Measurements from ENCODE around the gene ARHGAP19. TPM values are rescaled to one million over a fixed set of nuclear protein-coding genes. Genes with fewer than 3 reads are reported as not detected.

Gene ARHGAP19
- total and polyA plus RNA-seq, 2 donors (not counting 3 experiments of a cell fraction or from before 2014, with no cell fraction given) = 6.8 to 20.0 TPM

DNA sequence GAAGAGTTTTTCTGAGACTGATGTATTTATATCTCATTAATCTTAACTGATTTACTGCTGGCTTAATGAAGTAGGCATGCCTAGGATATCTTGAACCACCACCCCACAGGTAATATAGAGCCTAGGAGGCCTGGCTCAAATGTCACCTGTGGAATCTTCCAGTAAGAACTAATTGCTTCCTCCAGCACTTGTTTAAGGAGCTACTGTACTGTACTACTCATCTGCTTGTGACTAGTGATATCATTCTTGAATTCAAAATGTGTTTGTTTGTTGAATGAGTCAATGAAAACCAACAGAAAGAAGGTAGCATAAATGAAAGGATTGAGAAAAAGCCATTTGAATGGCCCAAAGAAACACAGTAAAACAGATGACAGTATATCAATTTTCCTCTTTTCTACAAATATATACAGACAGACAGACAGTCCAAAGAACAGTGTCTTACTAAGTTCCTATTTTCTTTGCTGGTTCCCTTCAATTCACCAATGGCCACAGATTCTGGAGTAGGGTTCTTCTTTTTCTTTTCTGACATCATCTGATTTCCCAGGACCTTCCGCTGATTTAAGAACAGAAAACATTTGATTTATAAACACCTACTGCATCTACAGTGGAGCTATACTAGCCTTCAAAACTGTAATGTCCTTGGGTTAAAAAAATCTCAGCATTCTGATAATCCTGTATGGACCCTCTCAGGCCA is 63.0 kb downstream of the ARHGAP19 start:
- FAIRE-seq = no peak
- H3K9ac ChIP-seq (replicated peaks; ENCODE audit: extremely low read depth, insufficient read depth, low read length) = no peak overlapping the region
- TF ChIP-seq EZH2 (IDR thresholded peaks at IDR 0.05; ENCODE audit: borderline replicate concordance, low read depth, low read length, severe bottlenecking) = no peak
- TF ChIP-seq, protein P1, sequence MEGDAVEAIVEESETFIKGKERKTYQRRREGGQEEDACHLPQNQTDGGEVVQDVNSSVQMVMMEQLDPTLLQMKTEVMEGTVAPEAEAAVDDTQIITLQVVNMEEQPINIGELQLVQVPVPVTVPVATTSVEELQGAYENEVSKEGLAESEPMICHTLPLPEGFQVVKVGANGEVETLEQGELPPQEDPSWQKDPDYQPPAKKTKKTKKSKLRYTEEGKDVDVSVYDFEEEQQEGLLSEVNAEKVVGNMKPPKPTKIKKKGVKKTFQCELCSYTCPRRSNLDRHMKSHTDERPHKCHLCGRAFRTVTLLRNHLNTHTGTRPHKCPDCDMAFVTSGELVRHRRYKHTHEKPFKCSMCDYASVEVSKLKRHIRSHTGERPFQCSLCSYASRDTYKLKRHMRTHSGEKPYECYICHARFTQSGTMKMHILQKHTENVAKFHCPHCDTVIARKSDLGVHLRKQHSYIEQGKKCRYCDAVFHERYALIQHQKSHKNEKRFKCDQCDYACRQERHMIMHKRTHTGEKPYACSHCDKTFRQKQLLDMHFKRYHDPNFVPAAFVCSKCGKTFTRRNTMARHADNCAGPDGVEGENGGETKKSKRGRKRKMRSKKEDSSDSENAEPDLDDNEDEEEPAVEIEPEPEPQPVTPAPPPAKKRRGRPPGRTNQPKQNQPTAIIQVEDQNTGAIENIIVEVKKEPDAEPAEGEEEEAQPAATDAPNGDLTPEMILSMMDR (IDR thresholded peaks at IDR 0.05; ENCODE audit: extremely low read depth in 1 of 2, insufficient read depth in 1 of 2, low read depth in 1 of 2, low read length in 2 of 2) = no peak
- TF ChIP-seq FOS (IDR thresholded peaks at IDR 0.05; ENCODE audit: borderline replicate concordance, insufficient read depth, low read length) = no peak
- TF ChIP-seq, protein P2, sequence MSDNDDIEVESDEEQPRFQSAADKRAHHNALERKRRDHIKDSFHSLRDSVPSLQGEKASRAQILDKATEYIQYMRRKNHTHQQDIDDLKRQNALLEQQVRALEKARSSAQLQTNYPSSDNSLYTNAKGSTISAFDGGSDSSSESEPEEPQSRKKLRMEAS (IDR thresholded peaks at IDR 0.05; ENCODE audit: insufficient read depth, insufficient read length) = no peak
- no peak for TF ChIP-seq POLR2A (IDR thresholded peaks at IDR 0.05; ENCODE audit: low read depth, low read length)
- no peak for TF ChIP-seq GATA2 (IDR thresholded peaks at IDR 0.05; ENCODE audit: insufficient read depth, insufficient read length, low read depth, low read length)
- TF ChIP-seq MYC (IDR thresholded peaks at IDR 0.05; ENCODE audit: low read depth, low read length) = no peak
- TF ChIP-seq JUN (IDR thresholded peaks at IDR 0.05; ENCODE audit: borderline replicate concordance, insufficient read depth, insufficient read length, low read depth) = no peak
- TF ChIP-seq POLR2AphosphoS5 (IDR thresholded peaks at IDR 0.05; ENCODE audit: insufficient read depth, low read depth, low read length) = no peak
- no peak overlapping the region for H3K4me2 ChIP-seq (ENCODE audit: insufficient read depth, low read length)
- no peak overlapping the region for H2AFZ ChIP-seq (ENCODE audit: low read depth, low read length)
- H3K27ac ChIP-seq (ENCODE audit: insufficient read depth, low read depth, low read length) = no peak overlapping the region
- H3K9me1 ChIP-seq (replicated peaks; ENCODE audit: control insufficient read depth, extremely low read depth, insufficient read depth, low read length) = no peaks in the 10 kb centered on the region
- H3K79me2 ChIP-seq (ENCODE audit: control insufficient read depth, insufficient read depth, low read length) = no peaks in the 10 kb centered on the region
- no peak for DNase-seq (ENCODE audit: low read depth, low spot score)
- no peaks in the 10 kb centered on the region for H3K9me3 ChIP-seq (replicated peaks; ENCODE audit: control insufficient read depth, insufficient read depth, low read length)
- peaks cover 4% of the 10 kb centered on the region for H3K4me1 ChIP-seq (ENCODE audit: control insufficient read depth, extremely low read depth, insufficient read depth, low read length)
- intact Hi-C loops (cut with micrococcal nuclease) (no loop called here), dilution Hi-C loops (cut with MboI; ENCODE audit: extremely low pct_ligation_motif_present, low sequenced_read_pairs) (no loop called here)
- ChIA-PET POLR2A (interaction anchor here (1.0 kb wide), 1 partner anchor 11 kb away, joined by 4 read pairs; no protein-coding TSS in a partner anchor), CTCF (interaction anchor here (1.1 to 2.1 kb wide), 4 partner anchors 19 to 192 kb away, joined by 3 to 11 read pairs (median 5); no protein-coding TSS in a partner anchor)
- no peaks in the 10 kb centered on the region for H3K27me3 ChIP-seq (ENCODE audit: control insufficient read depth in 2 of 2, insufficient read depth in 2 of 2, low read length in 2 of 2)
- peaks cover 0 to 2% of the 10 kb centered on the region in 2 experiments for H3K36me3 ChIP-seq (ENCODE audit: control insufficient read depth in 2 of 2, extremely low read depth in 1 of 2, insufficient read depth in 2 of 2, low read length in 2 of 2)
- H4K20me1 ChIP-seq (replicated peaks; ENCODE audit: control insufficient read depth, extremely low read depth, insufficient read depth, low read length) = no peaks in the 10 kb centered on the region
- BruUV-seq (replicated peaks) = no TSS peak
- no peak overlapping the region for H3K4me3 ChIP-seq (replicated peaks in 1 of 3; ENCODE audit: insufficient read depth in 1 of 3, low read depth in 1 of 3, low read length in 3 of 3)

Measured in endothelial cell of umbilical vein (primary cell).